OCI-LY1 (cell line): ENCODE results near the gene EML2.

Source experiments
- EZH2 ChIP-seq: fragments of 200-600 bp; sonication (generic), shearing (Covaris generic); IDR thresholded peaks from 2 replicates; pipeline ENCODE4 v1.8.0; 2017; ENCODE audit warnings: borderline replicate concordance, mixed run types, mild to moderate bottlenecking, antibody characterized with exemption, low read length, moderate library complexity, mixed read lengths
- TF ChIP-seq, protein P1 (sequence below): fragments of 200-600 bp; sonication (generic), shearing (Covaris generic); IDR thresholded peaks from 2 replicates; pipeline ENCODE4 v1.5.1; 2017; ENCODE audit warnings: mild to moderate bottlenecking, antibody characterized with exemption, low read length, moderate library complexity, mixed read lengths

DNA sequence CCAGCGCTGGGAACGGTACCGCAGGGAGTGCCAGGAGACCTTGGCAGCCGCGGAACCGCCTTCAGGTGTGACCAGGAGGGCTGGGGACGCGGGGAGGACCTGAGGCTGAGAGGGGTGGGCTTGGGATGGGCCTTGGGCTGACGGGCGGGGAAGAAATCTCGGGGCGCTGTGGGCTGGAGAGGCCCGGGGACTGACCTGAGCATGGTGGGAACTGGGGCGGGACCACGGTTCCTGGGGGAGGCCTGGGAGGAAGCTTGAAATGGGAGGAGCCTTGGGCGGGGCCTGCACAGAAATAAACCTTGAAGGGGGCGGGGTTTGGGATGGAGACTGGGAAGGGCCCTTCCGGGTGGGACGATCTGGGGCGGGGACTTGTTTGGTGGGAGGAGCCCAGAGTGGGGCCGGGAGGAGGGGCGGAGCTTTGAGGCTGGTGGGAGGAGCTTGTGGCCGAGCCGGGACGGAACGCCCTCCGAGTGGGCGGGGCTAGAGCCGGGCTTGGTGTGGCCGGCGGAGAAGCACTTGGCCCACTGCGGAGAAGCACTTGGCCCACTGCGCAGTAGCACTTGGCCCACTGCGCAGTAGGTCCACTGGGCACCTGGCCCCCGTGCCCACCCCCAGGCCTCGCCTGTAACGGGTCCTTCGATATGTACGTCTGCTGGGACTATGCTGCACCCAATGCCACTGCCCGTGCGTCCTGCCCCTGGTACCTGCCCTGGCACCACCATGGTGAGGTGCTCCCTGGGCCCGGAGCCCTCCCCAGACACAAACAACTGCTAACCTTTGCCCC lies 31.7 kb upstream of the EML2 start:
- TF ChIP-seq, protein P1, sequence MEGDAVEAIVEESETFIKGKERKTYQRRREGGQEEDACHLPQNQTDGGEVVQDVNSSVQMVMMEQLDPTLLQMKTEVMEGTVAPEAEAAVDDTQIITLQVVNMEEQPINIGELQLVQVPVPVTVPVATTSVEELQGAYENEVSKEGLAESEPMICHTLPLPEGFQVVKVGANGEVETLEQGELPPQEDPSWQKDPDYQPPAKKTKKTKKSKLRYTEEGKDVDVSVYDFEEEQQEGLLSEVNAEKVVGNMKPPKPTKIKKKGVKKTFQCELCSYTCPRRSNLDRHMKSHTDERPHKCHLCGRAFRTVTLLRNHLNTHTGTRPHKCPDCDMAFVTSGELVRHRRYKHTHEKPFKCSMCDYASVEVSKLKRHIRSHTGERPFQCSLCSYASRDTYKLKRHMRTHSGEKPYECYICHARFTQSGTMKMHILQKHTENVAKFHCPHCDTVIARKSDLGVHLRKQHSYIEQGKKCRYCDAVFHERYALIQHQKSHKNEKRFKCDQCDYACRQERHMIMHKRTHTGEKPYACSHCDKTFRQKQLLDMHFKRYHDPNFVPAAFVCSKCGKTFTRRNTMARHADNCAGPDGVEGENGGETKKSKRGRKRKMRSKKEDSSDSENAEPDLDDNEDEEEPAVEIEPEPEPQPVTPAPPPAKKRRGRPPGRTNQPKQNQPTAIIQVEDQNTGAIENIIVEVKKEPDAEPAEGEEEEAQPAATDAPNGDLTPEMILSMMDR = no peak
- TF ChIP-seq EZH2 = no peak
